HepG2 (cell line): ENCODE measurements around the gene CUTC. TPM values are rescaled to one million over a fixed set of nuclear protein-coding genes. Genes with fewer than 3 reads are reported as not detected.

Experiments
- CHD4 ChIP-seq: fragments of 200-600 bp; sonication (generic); IDR thresholded peaks from 2 replicates; pipeline ENCODE4 v1.7.0; 2017; ENCODE audit warnings: mild to moderate bottlenecking, low read length, borderline replicate concordance
- DNMT3B ChIP-seq: conservative IDR thresholded peaks from 2 replicates; pipeline ENCODE4 v1.6.1; 2016; ENCODE audit warnings: missing biosample characterization, control low read depth
- GABPB1 ChIP-seq: IDR thresholded peaks from 2 replicates; pipeline ENCODE4 v1.6.1; 2016; ENCODE audit warnings: mild to moderate bottlenecking, missing genetic modification reagents, moderate library complexity, missing compliant biosample characterization
- KAT7 ChIP-seq: IDR thresholded peaks from 2 replicates; pipeline ENCODE4 v1.6.1; 2018; ENCODE audit warnings: borderline replicate concordance, missing compliant biosample characterization
- MAF1 ChIP-seq: sonication (generic); formaldehyde crosslinking; IDR thresholded peaks from 2 replicates; pipeline ENCODE4 v1.5.0; 2020; ENCODE audit warnings: missing genetic modification reagents, borderline replicate concordance
- MIXL1 ChIP-seq: IDR thresholded peaks from 2 replicates; pipeline ENCODE4 v1.6.1; 2016
- NCOA1 ChIP-seq: sonication (generic); formaldehyde crosslinking; IDR thresholded peaks from 2 replicates; pipeline ENCODE4 v1.9.0; 2021; ENCODE audit warnings: missing genetic modification reagents
- NPAS2 ChIP-seq: sonication (generic); formaldehyde crosslinking; IDR thresholded peaks from 2 replicates; pipeline ENCODE4 v1.8.0; 2022; ENCODE audit warnings: mild to moderate bottlenecking, missing genetic modification reagents, borderline replicate concordance
- RARA ChIP-seq: IDR thresholded peaks from 2 replicates; pipeline ENCODE4 v1.6.1; 2016; ENCODE audit warnings: missing genetic modification reagents, missing compliant biosample characterization
- STAT5B ChIP-seq: sonication (generic); formaldehyde crosslinking; IDR thresholded peaks from 2 replicates; pipeline ENCODE4 v1.4.0; 2020; ENCODE audit warnings: missing genetic modification reagents
- ZFP36L1 ChIP-seq: sonication (generic); formaldehyde crosslinking; IDR thresholded peaks from 2 replicates; pipeline ENCODE4 v1.8.0; 2022; ENCODE audit warnings: mild to moderate bottlenecking, missing genetic modification reagents, moderate library complexity
- ZNF577 ChIP-seq: sonication (generic); formaldehyde crosslinking; IDR thresholded peaks from 2 replicates; pipeline ENCODE4 v1.4.0; 2020; ENCODE audit warnings: mild to moderate bottlenecking, low read depth, missing genetic modification reagents, borderline replicate concordance
- ZNF776 ChIP-seq: sonication (generic); formaldehyde crosslinking; IDR thresholded peaks from 2 replicates; pipeline ENCODE4 v1.4.0; 2020; ENCODE audit warnings: mild to moderate bottlenecking, missing genetic modification reagents
- ZNF780A ChIP-seq: sonication (generic); formaldehyde crosslinking; IDR thresholded peaks from 2 replicates; pipeline ENCODE4 v1.8.0; 2022; ENCODE audit warnings: mild to moderate bottlenecking, missing genetic modification reagents, moderate library complexity
- polyA plus RNA-seq, 8 experiments: library from polyadenylated mRNA; depleted of rRNA in 3 of 8; stranded (reverse) in 7 of 8; unstranded in 1 of 8; fragments of >200 nt; fragmentation: Illumina TruSeq in 4 of 8; extraction: Trizol in 4 of 8; gene quantifications; 2 replicates each; pipeline versions ENCODE4 v1.2.1 to v1.2.3, GENCODE V29; 2011 to 2016; ENCODE audit warnings: low read depth in 4 of 8, missing spikeins in 1 of 8, mixed read lengths in 1 of 8; ENCODE audit not compliant: insufficient read depth in 1 of 8
- total RNA-seq, 5 experiments: library from RNA; depleted of rRNA; stranded (reverse); fragments of >200 nt; fragmentation: Illumina TruSeq; extraction: Trizol; gene quantifications; 2 replicates each; pipeline ENCODE4 v1.2.3, GENCODE V29; 2016; ENCODE audit warnings: low read depth in 1 of 5
- TF ChIP-seq, protein P1 (sequence below): sonication (generic); formaldehyde crosslinking; IDR thresholded peaks from 2 replicates; pipeline ENCODE4 v1.4.0; 2020; ENCODE audit warnings: mild to moderate bottlenecking, missing genetic modification reagents
- TF ChIP-seq, protein P2 (sequence below): sonication (generic); formaldehyde crosslinking; IDR thresholded peaks from 2 replicates; pipeline ENCODE4 v1.4.0; 2020; ENCODE audit warnings: missing genetic modification reagents
- TF ChIP-seq, protein P3 (sequence below), 2 experiments: sonication (generic) in 1 of 2; formaldehyde crosslinking in 1 of 2; IDR thresholded peaks; 2 replicates each; pipeline versions ENCODE4 v1.6.1 to v1.9.0; 2014 to 2022; ENCODE audit warnings: antibody characterized with exemption in 1 of 2, borderline replicate concordance in 1 of 2, inconsistent platforms in 1 of 2, low read depth in 1 of 2, missing genetic modification reagents in 1 of 2
- TF ChIP-seq, protein P4 (sequence below): IDR thresholded peaks from 2 replicates; pipeline ENCODE4 v1.6.1; 2016; ENCODE audit warnings: low read depth
- TF ChIP-seq, protein P5 (sequence below): sonication (generic); formaldehyde crosslinking; IDR thresholded peaks from 2 replicates; pipeline ENCODE4 v1.4.0; 2020; ENCODE audit warnings: missing genetic modification reagents

CUTC gene
- total and polyA plus RNA-seq, 2 of the 13 experiments (the other 11 are each of a cell fraction or from before 2014, with no cell fraction given) = 22.3 to 25.8 TPM

DNA sequence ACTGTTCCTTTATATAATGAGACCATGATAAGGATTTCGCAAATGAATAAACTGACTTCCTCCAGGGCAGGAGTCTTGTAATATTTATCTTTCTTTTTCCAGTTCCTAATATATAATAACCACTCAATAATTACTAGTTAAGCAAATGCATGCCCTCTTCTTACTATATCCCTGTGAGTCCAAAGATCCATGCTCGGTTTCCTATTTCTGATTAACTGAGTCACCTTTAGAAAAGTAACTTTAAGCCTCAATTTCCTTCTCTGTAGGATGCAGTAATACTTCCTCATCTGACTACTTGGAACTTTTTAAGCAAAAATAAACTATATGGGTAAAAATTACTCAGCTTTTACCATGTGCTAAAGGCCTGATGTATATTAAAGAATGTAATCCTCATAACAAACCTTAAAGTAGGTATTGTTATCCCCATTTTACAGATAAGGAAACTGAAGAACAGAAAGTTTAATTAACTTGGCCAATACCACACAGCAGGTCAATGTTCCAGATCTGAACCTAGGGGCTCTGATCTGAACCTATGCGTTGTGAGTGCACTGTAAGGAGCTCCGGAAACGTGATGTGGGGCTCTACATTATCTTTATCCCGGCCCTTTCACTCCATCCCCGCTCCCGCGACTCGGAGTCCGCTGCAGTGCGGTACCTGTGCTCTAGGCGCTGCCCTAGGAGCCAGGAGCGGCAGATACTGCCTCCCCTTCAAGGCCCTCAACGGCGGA lies 565 bp upstream of the CUTC start (continued):
- TF ChIP-seq, protein P1, sequence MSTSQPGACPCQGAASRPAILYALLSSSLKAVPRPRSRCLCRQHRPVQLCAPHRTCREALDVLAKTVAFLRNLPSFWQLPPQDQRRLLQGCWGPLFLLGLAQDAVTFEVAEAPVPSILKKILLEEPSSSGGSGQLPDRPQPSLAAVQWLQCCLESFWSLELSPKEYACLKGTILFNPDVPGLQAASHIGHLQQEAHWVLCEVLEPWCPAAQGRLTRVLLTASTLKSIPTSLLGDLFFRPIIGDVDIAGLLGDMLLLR (CRISPR knock-in tag) = no peak
- TF ChIP-seq ZNF780A (CRISPR knock-in tag) (no peak), NCOA1 (CRISPR knock-in tag) (no peak), MIXL1 (CRISPR knock-in tag) (no peak), ZNF776 (CRISPR knock-in tag) (no peak), NPAS2 (no peak), MAF1 (CRISPR knock-in tag) (no peak), ZNF577 (CRISPR knock-in tag) (0 out of 2 replicates have a peak, but pooled peaks have one; percentile 47), CHD4 (0 out of 2 replicates have a peak, but pooled peaks have one; percentile 33), RARA (CRISPR knock-in tag) (no peak), ZFP36L1 (CRISPR knock-in tag) (peak; percentile 27; the same call in 1 of the 2 replicates), KAT7 (CRISPR knock-in tag) (no peak; the same call in none of the 2 replicates), DNMT3B (CRISPR knock-in tag) (no peak), STAT5B (no peak), GABPB1 (CRISPR knock-in tag) (no peak)
- TF ChIP-seq, protein P2, sequence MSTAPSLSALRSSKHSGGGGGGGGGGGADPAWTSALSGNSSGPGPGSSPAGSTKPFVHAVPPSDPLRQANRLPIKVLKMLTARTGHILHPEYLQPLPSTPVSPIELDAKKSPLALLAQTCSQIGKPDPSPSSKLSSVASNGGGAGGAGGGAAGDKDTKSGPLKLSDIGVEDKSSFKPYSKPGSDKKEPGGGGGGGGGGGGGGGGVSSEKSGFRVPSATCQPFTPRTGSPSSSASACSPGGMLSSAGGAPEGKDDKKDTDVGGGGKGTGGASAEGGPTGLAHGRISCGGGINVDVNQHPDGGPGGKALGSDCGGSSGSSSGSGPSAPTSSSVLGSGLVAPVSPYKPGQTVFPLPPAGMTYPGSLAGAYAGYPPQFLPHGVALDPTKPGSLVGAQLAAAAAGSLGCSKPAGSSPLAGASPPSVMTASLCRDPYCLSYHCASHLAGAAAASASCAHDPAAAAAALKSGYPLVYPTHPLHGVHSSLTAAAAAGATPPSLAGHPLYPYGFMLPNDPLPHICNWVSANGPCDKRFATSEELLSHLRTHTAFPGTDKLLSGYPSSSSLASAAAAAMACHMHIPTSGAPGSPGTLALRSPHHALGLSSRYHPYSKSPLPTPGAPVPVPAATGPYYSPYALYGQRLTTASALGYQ (CRISPR knock-in tag) = no peak
- TF ChIP-seq, protein P3, sequence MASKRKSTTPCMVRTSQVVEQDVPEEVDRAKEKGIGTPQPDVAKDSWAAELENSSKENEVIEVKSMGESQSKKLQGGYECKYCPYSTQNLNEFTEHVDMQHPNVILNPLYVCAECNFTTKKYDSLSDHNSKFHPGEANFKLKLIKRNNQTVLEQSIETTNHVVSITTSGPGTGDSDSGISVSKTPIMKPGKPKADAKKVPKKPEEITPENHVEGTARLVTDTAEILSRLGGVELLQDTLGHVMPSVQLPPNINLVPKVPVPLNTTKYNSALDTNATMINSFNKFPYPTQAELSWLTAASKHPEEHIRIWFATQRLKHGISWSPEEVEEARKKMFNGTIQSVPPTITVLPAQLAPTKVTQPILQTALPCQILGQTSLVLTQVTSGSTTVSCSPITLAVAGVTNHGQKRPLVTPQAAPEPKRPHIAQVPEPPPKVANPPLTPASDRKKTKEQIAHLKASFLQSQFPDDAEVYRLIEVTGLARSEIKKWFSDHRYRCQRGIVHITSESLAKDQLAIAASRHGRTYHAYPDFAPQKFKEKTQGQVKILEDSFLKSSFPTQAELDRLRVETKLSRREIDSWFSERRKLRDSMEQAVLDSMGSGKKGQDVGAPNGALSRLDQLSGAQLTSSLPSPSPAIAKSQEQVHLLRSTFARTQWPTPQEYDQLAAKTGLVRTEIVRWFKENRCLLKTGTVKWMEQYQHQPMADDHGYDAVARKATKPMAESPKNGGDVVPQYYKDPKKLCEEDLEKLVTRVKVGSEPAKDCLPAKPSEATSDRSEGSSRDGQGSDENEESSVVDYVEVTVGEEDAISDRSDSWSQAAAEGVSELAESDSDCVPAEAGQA (IDR thresholded peaks at IDR 0.05; ENCODE audit: low read depth) = no peak
- TF ChIP-seq, protein P3 (CRISPR knock-in tag; IDR thresholded peaks at IDR 0.05; ENCODE audit: borderline replicate concordance) = no peak
- TF ChIP-seq, protein P4, sequence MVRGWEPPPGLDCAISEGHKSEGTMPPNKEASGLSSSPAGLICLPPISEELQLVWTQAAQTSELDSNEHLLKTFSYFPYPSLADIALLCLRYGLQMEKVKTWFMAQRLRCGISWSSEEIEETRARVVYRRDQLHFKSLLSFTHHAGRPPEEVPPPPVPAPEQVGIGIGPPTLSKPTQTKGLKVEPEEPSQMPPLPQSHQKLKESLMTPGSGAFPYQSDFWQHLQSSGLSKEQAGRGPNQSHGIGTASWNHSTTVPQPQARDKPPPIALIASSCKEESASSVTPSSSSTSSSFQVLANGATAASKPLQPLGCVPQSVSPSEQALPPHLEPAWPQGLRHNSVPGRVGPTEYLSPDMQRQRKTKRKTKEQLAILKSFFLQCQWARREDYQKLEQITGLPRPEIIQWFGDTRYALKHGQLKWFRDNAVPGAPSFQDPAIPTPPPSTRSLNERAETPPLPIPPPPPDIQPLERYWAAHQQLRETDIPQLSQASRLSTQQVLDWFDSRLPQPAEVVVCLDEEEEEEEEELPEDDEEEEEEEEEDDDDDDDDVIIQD (CRISPR knock-in tag) = no peak
- TF ChIP-seq, protein P5, sequence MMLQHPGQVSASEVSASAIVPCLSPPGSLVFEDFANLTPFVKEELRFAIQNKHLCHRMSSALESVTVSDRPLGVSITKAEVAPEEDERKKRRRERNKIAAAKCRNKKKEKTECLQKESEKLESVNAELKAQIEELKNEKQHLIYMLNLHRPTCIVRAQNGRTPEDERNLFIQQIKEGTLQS (CRISPR knock-in tag) = no peak
